Lower leg skin (tissue), 3 donors: ENCODE results near the gene FDXR.

ENCODE experiments used
- POLR2A ChIP-seq, 2 donors: fragments of 450-650 bp; IDR thresholded peaks; one replicate each; pipeline ENCODE4 v1.6.1; 2016 to 2017; ENCODE audit warnings: antibody characterized with exemption in 2 of 2, mild to moderate bottlenecking in 1 of 2, moderate library complexity in 1 of 2
- TF ChIP-seq, protein P1 (sequence below), 3 donors: fragments of 450-650 bp; IDR thresholded peaks; one replicate each; pipeline ENCODE4 v1.5.1; 2016; ENCODE audit warnings: antibody characterized with exemption in 3 of 3, mild to moderate bottlenecking in 3 of 3, moderate library complexity in 2 of 3

DNA sequence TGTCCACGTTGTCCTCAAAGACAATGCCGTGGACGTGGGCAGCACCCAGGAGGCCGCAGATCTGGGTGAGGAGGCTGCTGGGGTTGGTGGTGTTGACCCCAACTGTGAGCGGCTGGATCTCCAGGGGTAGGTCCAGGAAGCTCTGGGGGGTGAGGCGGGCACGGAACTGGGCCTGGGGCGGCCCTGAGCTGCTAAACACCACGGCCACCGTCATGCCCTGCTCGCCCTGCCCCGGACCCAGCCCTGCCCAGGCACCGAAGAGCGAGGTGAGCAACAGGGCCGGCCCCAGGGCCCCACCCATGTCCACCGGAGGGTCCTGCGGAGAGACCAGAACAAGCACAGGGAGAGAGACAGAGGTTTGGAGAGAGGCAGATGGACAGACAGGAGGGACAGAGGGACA, 18.0 kb downstream of the FDXR start:
- TF ChIP-seq, protein P1, sequence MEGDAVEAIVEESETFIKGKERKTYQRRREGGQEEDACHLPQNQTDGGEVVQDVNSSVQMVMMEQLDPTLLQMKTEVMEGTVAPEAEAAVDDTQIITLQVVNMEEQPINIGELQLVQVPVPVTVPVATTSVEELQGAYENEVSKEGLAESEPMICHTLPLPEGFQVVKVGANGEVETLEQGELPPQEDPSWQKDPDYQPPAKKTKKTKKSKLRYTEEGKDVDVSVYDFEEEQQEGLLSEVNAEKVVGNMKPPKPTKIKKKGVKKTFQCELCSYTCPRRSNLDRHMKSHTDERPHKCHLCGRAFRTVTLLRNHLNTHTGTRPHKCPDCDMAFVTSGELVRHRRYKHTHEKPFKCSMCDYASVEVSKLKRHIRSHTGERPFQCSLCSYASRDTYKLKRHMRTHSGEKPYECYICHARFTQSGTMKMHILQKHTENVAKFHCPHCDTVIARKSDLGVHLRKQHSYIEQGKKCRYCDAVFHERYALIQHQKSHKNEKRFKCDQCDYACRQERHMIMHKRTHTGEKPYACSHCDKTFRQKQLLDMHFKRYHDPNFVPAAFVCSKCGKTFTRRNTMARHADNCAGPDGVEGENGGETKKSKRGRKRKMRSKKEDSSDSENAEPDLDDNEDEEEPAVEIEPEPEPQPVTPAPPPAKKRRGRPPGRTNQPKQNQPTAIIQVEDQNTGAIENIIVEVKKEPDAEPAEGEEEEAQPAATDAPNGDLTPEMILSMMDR (IDR thresholded peaks at IDR 0.05), result no peak
- TF ChIP-seq POLR2A (IDR thresholded peaks at IDR 0.05), result no peak
